Smooth muscle cell (in vitro differentiated cells): ENCODE measurements around the gene MTTP. TPM values are rescaled to one million over a fixed set of nuclear protein-coding genes. Genes with fewer than 3 reads are reported as not detected.

ENCODE experiments used
- DNase-seq: peaks from one replicate; lab custom pipeline; 2025; ENCODE audit not compliant: unreplicated experiment; lab: John Stamatoyannopoulos, UW
- H2AFZ ChIP-seq: fragments of 200-600 bp; sonication (generic); 2 replicates; pipeline ENCODE4 v1.6.0; 2016; ENCODE audit warnings: antibody characterized with exemption, low read depth, mild to moderate bottlenecking
- H3F3A ChIP-seq: fragments of 200-600 bp; sonication (generic); 2 replicates; pipeline ENCODE4 v1.6.0; 2017; ENCODE audit warnings: antibody characterized with exemption, low read depth
- H3K27ac ChIP-seq: fragments of 200-600 bp; sonication (generic); 2 replicates; pipeline ENCODE4 v1.5.1; 2016; ENCODE audit warnings: low read depth, mild to moderate bottlenecking
- H3K27me3 ChIP-seq: fragments of 200-600 bp; sonication (generic); 2 replicates; pipeline ENCODE4 v1.6.1; 2016; ENCODE audit warnings: low read depth, mild to moderate bottlenecking
- H3K36me3 ChIP-seq: fragments of 200-600 bp; sonication (generic); 2 replicates; pipeline ENCODE4 v1.5.1; 2016; ENCODE audit warnings: low read depth
- H3K4me1 ChIP-seq: fragments of 200-600 bp; sonication (generic); 2 replicates; pipeline ENCODE4 v1.5.1; 2016; ENCODE audit warnings: low read depth
- H3K4me2 ChIP-seq: fragments of 200-600 bp; sonication (generic); 2 replicates; pipeline ENCODE4 v1.6.0; 2016; ENCODE audit warnings: mild to moderate bottlenecking
- H3K4me3 ChIP-seq: fragments of 200-600 bp; sonication (generic); 2 replicates; pipeline ENCODE4 v1.5.1; 2016; ENCODE audit warnings: mild to moderate bottlenecking
- H3K79me2 ChIP-seq: fragments of 200-600 bp; sonication (generic); 2 replicates; pipeline ENCODE4 v1.6.0; 2016; ENCODE audit warnings: low read depth, mild to moderate bottlenecking
- H3K9ac ChIP-seq: fragments of 200-600 bp; sonication (generic); 2 replicates; pipeline ENCODE4 v1.6.0; 2016; ENCODE audit warnings: low read depth
- H3K9me3 ChIP-seq: fragments of 200-600 bp; sonication (generic); replicated peaks from 2 replicates; pipeline ENCODE4 v1.5.1; 2016; ENCODE audit warnings: low read depth
- H4K20me1 ChIP-seq: fragments of 200-600 bp; sonication (generic); 2 replicates; pipeline ENCODE4 v1.6.0; 2016; ENCODE audit warnings: low read depth
- CTCF ChIP-seq: fragments of 200-600 bp; sonication (generic); IDR thresholded peaks from 2 replicates; pipeline ENCODE4 v1.5.1; 2017; ENCODE audit warnings: borderline replicate concordance, mild to moderate bottlenecking, antibody characterized with exemption; ENCODE audit not compliant: insufficient read depth, poor library complexity, severe bottlenecking
- WGBS: methylation state at CpG from one replicate; pipeline ENCODE4 v1.1.7; 2016; ENCODE audit warnings: low lambda C conversion rate; 5-methylcytosine and 5-hydroxymethylcytosine counted together
- polyA plus RNA-seq: library from polyadenylated mRNA; unstranded; fragments of >200 nt; fragmentation: Nextera tagmentation; extraction: Ambion mirVana; gene quantifications from 2 replicates; pipeline ENCODE4 v1.2.1, GENCODE V29; 2016
- total RNA-seq: library from RNA; depleted of rRNA; stranded (reverse); fragments of >200 nt; gene quantifications from 2 replicates; pipeline ENCODE4 v1.2.3, GENCODE V29; 2014

The MTTP gene
- total and polyA plus RNA-seq, 2 experiments from 2014 or later: 0.31 TPM; not detected in 1

GRCh38 chr4:99594818-99595217 lies 20.2 kb downstream of the MTTP start:
- DNase-seq: no peak
- no peaks in the 10 kb centered on the region for H3K27me3 ChIP-seq
- no peak for TF ChIP-seq CTCF
- no peaks in the 10 kb centered on the region for H3K9me3 ChIP-seq
- H3K4me3 ChIP-seq: no peak overlapping the region
- H2AFZ ChIP-seq: no peak overlapping the region
- H3K4me2 ChIP-seq: no peak overlapping the region
- no peaks in the 10 kb centered on the region for H3K4me1 ChIP-seq
- no peak overlapping the region for H3K9ac ChIP-seq
- H3K36me3 ChIP-seq: no peaks in the 10 kb centered on the region
- H3K79me2 ChIP-seq: no peaks in the 10 kb centered on the region
- H4K20me1 ChIP-seq: no peaks in the 10 kb centered on the region
- 93% methylated on average over 2 of the region's 2 CpGs for WGBS
- no peaks in the 10 kb centered on the region for H3F3A ChIP-seq
- no peak overlapping the region for H3K27ac ChIP-seq

GRCh38 chr4:99606716-99607115 lies 32.1 kb downstream of the MTTP start:
- Histone ChIP-seq H3F3A (no peaks in the 10 kb centered on the region), H3K27me3 (no peaks in the 10 kb centered on the region), H2AFZ (no peak overlapping the region), H3K9me3 (no peaks in the 10 kb centered on the region), H4K20me1 (no peaks in the 10 kb centered on the region), H3K4me1 (no peaks in the 10 kb centered on the region), H3K4me2 (no peak overlapping the region), H3K27ac (no peak overlapping the region), H3K9ac (no peak overlapping the region), H3K4me3 (no peak overlapping the region), H3K36me3 (no peaks in the 10 kb centered on the region), H3K79me2 (no peaks in the 10 kb centered on the region)
- DNase-seq: no peak
- no peak for TF ChIP-seq CTCF
- 90% methylated on average over 2 of the region's 2 CpGs for WGBS

GRCh38 chr4:99608417-99608816 lies 33.8 kb downstream of the MTTP start:
- Histone ChIP-seq H4K20me1 (no peaks in the 10 kb centered on the region), H3K79me2 (no peaks in the 10 kb centered on the region), H3K4me3 (no peak overlapping the region), H3K36me3 (no peaks in the 10 kb centered on the region), H3F3A (no peaks in the 10 kb centered on the region), H3K4me2 (no peak overlapping the region), H3K9me3 (no peaks in the 10 kb centered on the region), H2AFZ (no peak overlapping the region), H3K9ac (no peak overlapping the region), H3K27ac (no peak overlapping the region), H3K27me3 (no peaks in the 10 kb centered on the region), H3K4me1 (no peaks in the 10 kb centered on the region)
- DNase-seq: no peak
- WGBS: 92% methylated on average over 5 of the region's 5 CpGs
- TF ChIP-seq CTCF: no peak

GRCh38 chr4:99610605-99611175 lies 36.1 kb downstream of the MTTP start:
- Histone ChIP-seq H3K79me2 (no peaks in the 10 kb centered on the region), H3K9ac (no peak overlapping the region), H4K20me1 (no peaks in the 10 kb centered on the region), H3K36me3 (no peaks in the 10 kb centered on the region), H3K27me3 (no peaks in the 10 kb centered on the region), H2AFZ (no peak overlapping the region), H3K9me3 (no peaks in the 10 kb centered on the region), H3K4me1 (no peaks in the 10 kb centered on the region), H3F3A (no peaks in the 10 kb centered on the region), H3K4me3 (no peak overlapping the region), H3K27ac (no peak overlapping the region), H3K4me2 (no peak overlapping the region)
- 88% methylated on average over 5 of the region's 5 CpGs for WGBS
- no peak for DNase-seq
- no peak for TF ChIP-seq CTCF
